WTC11 (cell line): ENCODE data around the gene B3GALNT2. TPM values are rescaled to one million over a fixed set of nuclear protein-coding genes. Genes with fewer than 3 reads are reported as not detected.
A peak's percentile ranks its signal among the peaks of the same experiment; 100 is the strongest.
"Not testable (repeated sequence)": the region's sequence is repeated elsewhere in the genome, so short reads cannot be mapped to it uniquely, and the experiment has no call there.

Experiments used
- ATAC-seq: fragments of 200-7000 bp; cut with Tn5 transposase; 2 replicates; pipeline ENCODE4 v1.10.0; 2021; ENCODE audit warnings: mild to moderate bottlenecking, moderate library complexity
- CTCF ChIA-PET: fragments of 300-600 bp; sonication (Branson Sonifier 250); formaldehyde crosslinking; loops from one replicate; lab custom pipeline; 2021; ENCODE audit warnings: antibody characterized with exemption; lab: Charles Lee
- POLR2A ChIA-PET: fragments of 350-600 bp; sonication (Branson Sonifier 250); formaldehyde crosslinking; loops from one replicate; lab custom pipeline; 2021; ENCODE audit warnings: antibody characterized with exemption; lab: Charles Lee
- DNase-seq: peaks from one replicate; pipeline ENCODE4 v3.0.0; 2021; ENCODE audit warnings: low spot score
- H3K27ac Mint-ChIP-seq: 2 replicates; pipeline ENCODE4 v1.8.0; 2021; ENCODE audit warnings: mixed read lengths
- H3K27me3 Mint-ChIP-seq: 2 replicates; pipeline ENCODE4 v1.8.0; 2021; ENCODE audit warnings: low read depth, mild to moderate bottlenecking, moderate library complexity, mixed read lengths
- H3K36me3 Mint-ChIP-seq: 2 replicates; pipeline ENCODE4 v1.8.0; 2021; ENCODE audit warnings: mixed read lengths
- H3K4me1 Mint-ChIP-seq: 2 replicates; pipeline ENCODE4 v1.8.0; 2022; ENCODE audit warnings: mixed read lengths
- H3K4me3 Mint-ChIP-seq: 2 replicates; pipeline ENCODE4 v1.8.0; 2021; ENCODE audit warnings: mild to moderate bottlenecking, moderate library complexity, mixed read lengths
- H3K9me3 Mint-ChIP-seq: 2 replicates; pipeline ENCODE4 v1.8.0; 2021; ENCODE audit warnings: mixed read lengths
- CDX4 ChIP-seq: fragments of 250-450 bp; sonication (Bioruptor Pico); IDR thresholded peaks from 2 replicates; pipeline ENCODE4 v1.9.0; 2021; ENCODE audit warnings: moderate library complexity, mild to moderate bottlenecking, inconsistent platforms, borderline replicate concordance
- CREB1 ChIP-seq: sonication (generic); formaldehyde crosslinking; IDR thresholded peaks from 2 replicates; pipeline ENCODE4 v1.8.0; 2023; ENCODE audit warnings: mild to moderate bottlenecking, missing genetic modification reagents
- ELF4 ChIP-seq: sonication (generic); formaldehyde crosslinking; IDR thresholded peaks from 2 replicates; pipeline ENCODE4 v1.8.1; 2022; ENCODE audit warnings: low read depth, mild to moderate bottlenecking, moderate library complexity, missing genetic modification reagents
- ESRRA ChIP-seq: sonication (generic); formaldehyde crosslinking; IDR thresholded peaks from 2 replicates; pipeline ENCODE4 v1.8.1; 2022; ENCODE audit warnings: mild to moderate bottlenecking, missing genetic modification reagents, borderline replicate concordance
- ETV6 ChIP-seq: sonication (generic); formaldehyde crosslinking; IDR thresholded peaks from 2 replicates; pipeline ENCODE4 v1.8.1; 2022; ENCODE audit warnings: mild to moderate bottlenecking, missing genetic modification reagents
- FOXP1 ChIP-seq: sonication (generic); formaldehyde crosslinking; IDR thresholded peaks from 2 replicates; pipeline ENCODE4 v1.8.0; 2022; ENCODE audit warnings: missing genetic modification reagents, mild to moderate bottlenecking, moderate library complexity, borderline replicate concordance
- FOXP4 ChIP-seq: sonication (generic); formaldehyde crosslinking; IDR thresholded peaks from 2 replicates; pipeline ENCODE4 v1.8.0; 2022; ENCODE audit warnings: mild to moderate bottlenecking, missing genetic modification reagents
- IRF2 ChIP-seq: sonication (generic); formaldehyde crosslinking; IDR thresholded peaks from 2 replicates; pipeline ENCODE4 v1.8.0; 2022; ENCODE audit warnings: low read depth, missing genetic modification reagents, borderline replicate concordance
- KAT7 ChIP-seq: sonication (generic); formaldehyde crosslinking; IDR thresholded peaks from 2 replicates; pipeline ENCODE4 v1.8.1; 2023; ENCODE audit warnings: missing genetic modification reagents, mild to moderate bottlenecking, borderline replicate concordance
- MLX ChIP-seq: sonication (generic); formaldehyde crosslinking; IDR thresholded peaks from 2 replicates; pipeline ENCODE4 v1.8.1; 2023; ENCODE audit warnings: mild to moderate bottlenecking, missing genetic modification reagents, moderate library complexity
- NR1H2 ChIP-seq: sonication (generic); formaldehyde crosslinking; IDR thresholded peaks from 2 replicates; pipeline ENCODE4 v1.9.0; 2021; ENCODE audit warnings: mild to moderate bottlenecking, moderate library complexity, missing genetic modification reagents
- OVOL2 ChIP-seq: fragments of 250-450 bp; sonication (Bioruptor Pico); IDR thresholded peaks from 2 replicates; pipeline ENCODE4 v1.9.0; 2021; ENCODE audit warnings: mild to moderate bottlenecking, borderline replicate concordance
- RORB ChIP-seq: fragments of 250-450 bp; sonication (Bioruptor Pico); IDR thresholded peaks from 2 replicates; pipeline ENCODE4 v1.9.0; 2021; ENCODE audit warnings: mild to moderate bottlenecking
- SMAD3 ChIP-seq: sonication (generic); formaldehyde crosslinking; IDR thresholded peaks from 2 replicates; pipeline ENCODE4 v1.8.0; 2022; ENCODE audit warnings: missing genetic modification reagents, mild to moderate bottlenecking, borderline replicate concordance
- SOX15 ChIP-seq: fragments of 250-450 bp; sonication (Bioruptor Pico); IDR thresholded peaks from 2 replicates; pipeline ENCODE4 v1.9.0; 2021; ENCODE audit warnings: mild to moderate bottlenecking
- TEAD1 ChIP-seq: sonication (generic); formaldehyde crosslinking; IDR thresholded peaks from 2 replicates; pipeline ENCODE4 v1.8.0; 2022; ENCODE audit warnings: mild to moderate bottlenecking, missing genetic modification reagents
- USF2 ChIP-seq: sonication (generic); formaldehyde crosslinking; IDR thresholded peaks from 2 replicates; pipeline ENCODE4 v1.8.1; 2023; ENCODE audit warnings: mild to moderate bottlenecking, missing genetic modification reagents, moderate library complexity
- ZNF263 ChIP-seq: sonication (generic); formaldehyde crosslinking; IDR thresholded peaks from 2 replicates; pipeline ENCODE4 v1.8.1; 2022; ENCODE audit warnings: low read depth, mild to moderate bottlenecking, moderate library complexity, missing genetic modification reagents
- ZNF396 ChIP-seq: fragments of 250-450 bp; sonication (Bioruptor Pico); IDR thresholded peaks from 2 replicates; pipeline ENCODE4 v1.8.0; 2021; ENCODE audit warnings: mild to moderate bottlenecking, moderate library complexity, borderline replicate concordance
- ZNF512 ChIP-seq: sonication (generic); formaldehyde crosslinking; IDR thresholded peaks from 2 replicates; pipeline ENCODE4 v1.8.1; 2022; ENCODE audit warnings: missing genetic modification reagents, borderline replicate concordance
- total RNA-seq: library from RNA; stranded (reverse); gene quantifications from 3 replicates; pipeline ENCODE4 v1.2.3, GENCODE V29; 2021

B3GALNT2 gene
- total RNA-seq, 1 experiment from 2014 or later, result 41.7 TPM

- ChIA-PET CTCF (interaction anchor here (1.3 to 2.5 kb wide), 7 partner anchors 10 to 55 kb away, joined by 4 to 20 read pairs (median 5); partner anchors contain the start of gene B3GALNT2), POLR2A (interaction anchor here (1.4 kb wide), 1 partner anchor 11 kb away, joined by 3 read pairs; no protein-coding TSS in a partner anchor)
- H3K9me3 Mint-ChIP-seq, H3K27me3 Mint-ChIP-seq, H3K36me3 Mint-ChIP-seq, H3K4me3 Mint-ChIP-seq: not testable (repeated sequence)
- ATAC-seq (peak; percentile 60), DNase-seq (peak; percentile 31)
- Mint-ChIP-seq H3K27ac (peak overlapping the region; percentile 60; the same call in 1 of the 2 replicates), H3K4me1 (peaks cover 21% of the 10 kb centered on the region)
Observed at GRCh38 chr1:235546369-235547155, 42.3 kb upstream of the B3GALNT2 start.

- Mint-ChIP-seq H3K27ac (no peak overlapping the region; the same call in 1 of the 2 replicates), H3K4me3 (no peak overlapping the region), H3K27me3 (no peaks in the 10 kb centered on the region), H3K9me3 (no peaks in the 10 kb centered on the region), H3K4me1 (peaks cover 21% of the 10 kb centered on the region), H3K36me3 (no peaks in the 10 kb centered on the region)
- TF ChIP-seq KAT7 (CRISPR knock-in tag), result no peak
- no peak for TF ChIP-seq ZNF396 (CRISPR knock-in tag)
- no peak for TF ChIP-seq IRF2
- TF ChIP-seq NR1H2, result no peak
- no peak for TF ChIP-seq ZNF263 (CRISPR knock-in tag)
- TF ChIP-seq FOXP1 (CRISPR knock-in tag), result no peak
- no peak for TF ChIP-seq SMAD3 (CRISPR knock-in tag)
- TF ChIP-seq RORB (CRISPR knock-in tag), result no peak
- no peak for TF ChIP-seq ESRRA
- TF ChIP-seq CDX4 (CRISPR knock-in tag), result no peak
- POLR2A ChIA-PET, result interaction anchor here (1.4 kb wide), 1 partner anchor 12 kb away, joined by 3 read pairs; no protein-coding TSS in a partner anchor
- DNase-seq (no peak), ATAC-seq (no peak)
- CTCF ChIA-PET, result interaction anchor here (0.8 to 2.5 kb wide), 6 partner anchors 11 to 56 kb away, joined by 3 to 20 read pairs (median 8); no protein-coding TSS in a partner anchor
Observed at GRCh38 chr1:235545292-235545930, 41.2 kb upstream of the B3GALNT2 start.

- H3K27ac Mint-ChIP-seq, H3K27me3 Mint-ChIP-seq, H3K9me3 Mint-ChIP-seq, H3K36me3 Mint-ChIP-seq, POLR2A ChIA-PET, DNase-seq, H3K4me3 Mint-ChIP-seq: not testable (repeated sequence)
- H3K4me1 Mint-ChIP-seq, result peaks cover 21% of the 10 kb centered on the region
- ATAC-seq, result peak; percentile 72
- CTCF ChIA-PET, result interaction anchor here (0.6 kb wide), 1 partner anchor 287 kb away, joined by 3 read pairs; no protein-coding TSS in a partner anchor
Observed at GRCh38 chr1:235542845-235543244, 38.6 kb upstream of the B3GALNT2 start.

- no peaks in the 10 kb centered on the region for H3K27me3 Mint-ChIP-seq
- ATAC-seq (no peak), DNase-seq (no peak)
- H3K9me3 Mint-ChIP-seq, result no peaks in the 10 kb centered on the region
- H3K4me1 Mint-ChIP-seq, result no peaks in the 10 kb centered on the region
- no peak overlapping the region for H3K4me3 Mint-ChIP-seq
- no peaks in the 10 kb centered on the region for H3K36me3 Mint-ChIP-seq
- TF ChIP-seq ELF4 (CRISPR knock-in tag) (no peak), SOX15 (CRISPR knock-in tag) (no peak), CREB1 (no peak), TEAD1 (no peak), ZNF512 (CRISPR knock-in tag) (no peak), ESRRA (no peak), MLX (no peak), OVOL2 (CRISPR knock-in tag) (no peak), FOXP4 (no peak), ZNF396 (CRISPR knock-in tag) (no peak), USF2 (no peak), ETV6 (CRISPR knock-in tag) (no peak)
- H3K27ac Mint-ChIP-seq, result no peak overlapping the region
- ChIA-PET CTCF (interaction anchor here (1.0 to 1.2 kb wide), 3 partner anchors 16 to 29 kb away, joined by 3 read pairs; no protein-coding TSS in a partner anchor), POLR2A (no interaction called here)
Observed at GRCh38 chr1:235533476-235534168, 29.4 kb upstream of the B3GALNT2 start.
